ENCODE data around the gene CNTNAP3B. TPM values are rescaled to one million over a fixed set of nuclear protein-coding genes. Genes with fewer than 3 reads are reported as not detected.
"Not testable (repeated sequence)": the region's sequence is repeated elsewhere in the genome, so short reads cannot be mapped to it uniquely, and the experiment has no call there.

Gene CNTNAP3B
- total and polyA plus RNA-seq, 2 donors (not counting 3 experiments of a cell fraction or from before 2014, with no cell fraction given): 32.4 to 82.9 TPM

GRCh38 chr9:42083877-42084558 is 45.2 kb downstream of the CNTNAP3B start:
- CTCF ChIA-PET; H3K4me1 ChIP-seq (ENCODE audit: control insufficient read depth, extremely low read depth, insufficient read depth, low read length); dilution Hi-C loops (cut with MboI; ENCODE audit: extremely low pct_ligation_motif_present, low sequenced_read_pairs); POLR2A ChIA-PET; DNase-seq (ENCODE audit: low read depth, low spot score); H3K27ac ChIP-seq (ENCODE audit: insufficient read depth, low read depth, low read length); H2AFZ ChIP-seq (ENCODE audit: low read depth, low read length); H4K20me1 ChIP-seq (replicated peaks; ENCODE audit: control insufficient read depth, extremely low read depth, insufficient read depth, low read length); H3K79me2 ChIP-seq (ENCODE audit: control insufficient read depth, insufficient read depth, low read length); BruUV-seq (replicated peaks); H3K4me2 ChIP-seq (ENCODE audit: insufficient read depth, low read length); H3K27me3 ChIP-seq (ENCODE audit: control insufficient read depth in 2 of 2, insufficient read depth in 2 of 2, low read length in 2 of 2); FAIRE-seq; H3K9me1 ChIP-seq (replicated peaks; ENCODE audit: control insufficient read depth, extremely low read depth, insufficient read depth, low read length); H3K36me3 ChIP-seq (ENCODE audit: control insufficient read depth in 2 of 2, extremely low read depth in 1 of 2, insufficient read depth in 2 of 2, low read length in 2 of 2); H3K9ac ChIP-seq (replicated peaks; ENCODE audit: extremely low read depth, insufficient read depth, low read length); intact Hi-C loops (cut with micrococcal nuclease); H3K9me3 ChIP-seq (replicated peaks; ENCODE audit: control insufficient read depth, insufficient read depth, low read length); H3K4me3 ChIP-seq (replicated peaks in 1 of 3; ENCODE audit: insufficient read depth in 1 of 3, low read depth in 1 of 3, low read length in 3 of 3): not testable (repeated sequence)

GRCh38 chr9:42080376-42080775 is 48.9 kb downstream of the CNTNAP3B start:
- H3K27me3 ChIP-seq (ENCODE audit: control insufficient read depth in 2 of 2, insufficient read depth in 2 of 2, low read length in 2 of 2); CTCF ChIA-PET; H4K20me1 ChIP-seq (replicated peaks; ENCODE audit: control insufficient read depth, extremely low read depth, insufficient read depth, low read length); H3K4me1 ChIP-seq (ENCODE audit: control insufficient read depth, extremely low read depth, insufficient read depth, low read length); BruUV-seq (replicated peaks); H3K4me3 ChIP-seq (replicated peaks in 1 of 3; ENCODE audit: insufficient read depth in 1 of 3, low read depth in 1 of 3, low read length in 3 of 3); H3K9me1 ChIP-seq (replicated peaks; ENCODE audit: control insufficient read depth, extremely low read depth, insufficient read depth, low read length); POLR2A ChIA-PET; H2AFZ ChIP-seq (ENCODE audit: low read depth, low read length); intact Hi-C loops (cut with micrococcal nuclease); FAIRE-seq; DNase-seq (ENCODE audit: low read depth, low spot score); H3K9ac ChIP-seq (replicated peaks; ENCODE audit: extremely low read depth, insufficient read depth, low read length); H3K9me3 ChIP-seq (replicated peaks; ENCODE audit: control insufficient read depth, insufficient read depth, low read length); dilution Hi-C loops (cut with MboI; ENCODE audit: extremely low pct_ligation_motif_present, low sequenced_read_pairs); H3K79me2 ChIP-seq (ENCODE audit: control insufficient read depth, insufficient read depth, low read length); H3K4me2 ChIP-seq (ENCODE audit: insufficient read depth, low read length); H3K36me3 ChIP-seq (ENCODE audit: control insufficient read depth in 2 of 2, extremely low read depth in 1 of 2, insufficient read depth in 2 of 2, low read length in 2 of 2); H3K27ac ChIP-seq (ENCODE audit: insufficient read depth, low read depth, low read length): not testable (repeated sequence)

- DNase-seq (ENCODE audit: low read depth, low spot score); H3K9me3 ChIP-seq (replicated peaks; ENCODE audit: control insufficient read depth, insufficient read depth, low read length); intact Hi-C loops (cut with micrococcal nuclease); H4K20me1 ChIP-seq (replicated peaks; ENCODE audit: control insufficient read depth, extremely low read depth, insufficient read depth, low read length); H3K9ac ChIP-seq (replicated peaks; ENCODE audit: extremely low read depth, insufficient read depth, low read length); H3K4me1 ChIP-seq (ENCODE audit: control insufficient read depth, extremely low read depth, insufficient read depth, low read length); H3K27me3 ChIP-seq (ENCODE audit: control insufficient read depth in 2 of 2, insufficient read depth in 2 of 2, low read length in 2 of 2); H3K36me3 ChIP-seq (ENCODE audit: control insufficient read depth in 2 of 2, extremely low read depth in 1 of 2, insufficient read depth in 2 of 2, low read length in 2 of 2); H3K27ac ChIP-seq (ENCODE audit: insufficient read depth, low read depth, low read length); CTCF ChIA-PET; dilution Hi-C loops (cut with MboI; ENCODE audit: extremely low pct_ligation_motif_present, low sequenced_read_pairs); H3K9me1 ChIP-seq (replicated peaks; ENCODE audit: control insufficient read depth, extremely low read depth, insufficient read depth, low read length); H3K79me2 ChIP-seq (ENCODE audit: control insufficient read depth, insufficient read depth, low read length); H2AFZ ChIP-seq (ENCODE audit: low read depth, low read length); H3K4me3 ChIP-seq (replicated peaks in 1 of 3; ENCODE audit: insufficient read depth in 1 of 3, low read depth in 1 of 3, low read length in 3 of 3); H3K4me2 ChIP-seq (ENCODE audit: insufficient read depth, low read length); BruUV-seq (replicated peaks); POLR2A ChIA-PET; FAIRE-seq: not testable (repeated sequence)
Measured at GRCh38 chr9:42074868-42075267, 54.4 kb downstream of the CNTNAP3B start.

- POLR2A ChIA-PET; H3K36me3 ChIP-seq (ENCODE audit: control insufficient read depth in 2 of 2, extremely low read depth in 1 of 2, insufficient read depth in 2 of 2, low read length in 2 of 2); H3K4me1 ChIP-seq (ENCODE audit: control insufficient read depth, extremely low read depth, insufficient read depth, low read length); BruUV-seq (replicated peaks); H3K9ac ChIP-seq (replicated peaks; ENCODE audit: extremely low read depth, insufficient read depth, low read length); FAIRE-seq; DNase-seq (ENCODE audit: low read depth, low spot score); H3K79me2 ChIP-seq (ENCODE audit: control insufficient read depth, insufficient read depth, low read length); H2AFZ ChIP-seq (ENCODE audit: low read depth, low read length); H3K27me3 ChIP-seq (ENCODE audit: control insufficient read depth in 2 of 2, insufficient read depth in 2 of 2, low read length in 2 of 2); intact Hi-C loops (cut with micrococcal nuclease); H3K27ac ChIP-seq (ENCODE audit: insufficient read depth, low read depth, low read length); H3K9me1 ChIP-seq (replicated peaks; ENCODE audit: control insufficient read depth, extremely low read depth, insufficient read depth, low read length); H3K4me3 ChIP-seq (replicated peaks in 1 of 3; ENCODE audit: insufficient read depth in 1 of 3, low read depth in 1 of 3, low read length in 3 of 3); dilution Hi-C loops (cut with MboI; ENCODE audit: extremely low pct_ligation_motif_present, low sequenced_read_pairs); H3K9me3 ChIP-seq (replicated peaks; ENCODE audit: control insufficient read depth, insufficient read depth, low read length); H3K4me2 ChIP-seq (ENCODE audit: insufficient read depth, low read length); H4K20me1 ChIP-seq (replicated peaks; ENCODE audit: control insufficient read depth, extremely low read depth, insufficient read depth, low read length); CTCF ChIA-PET: not testable (repeated sequence)
Measured at GRCh38 chr9:42071026-42071425, 58.2 kb downstream of the CNTNAP3B start.
